ENCODE results near the gene LGALS9. TPM values are rescaled to one million over a fixed set of nuclear protein-coding genes. Genes with fewer than 3 reads are reported as not detected.

Gene LGALS9
- total and polyA plus RNA-seq, 2 experiments from 2014 or later = 3.2 to 4.1 TPM

DNA sequence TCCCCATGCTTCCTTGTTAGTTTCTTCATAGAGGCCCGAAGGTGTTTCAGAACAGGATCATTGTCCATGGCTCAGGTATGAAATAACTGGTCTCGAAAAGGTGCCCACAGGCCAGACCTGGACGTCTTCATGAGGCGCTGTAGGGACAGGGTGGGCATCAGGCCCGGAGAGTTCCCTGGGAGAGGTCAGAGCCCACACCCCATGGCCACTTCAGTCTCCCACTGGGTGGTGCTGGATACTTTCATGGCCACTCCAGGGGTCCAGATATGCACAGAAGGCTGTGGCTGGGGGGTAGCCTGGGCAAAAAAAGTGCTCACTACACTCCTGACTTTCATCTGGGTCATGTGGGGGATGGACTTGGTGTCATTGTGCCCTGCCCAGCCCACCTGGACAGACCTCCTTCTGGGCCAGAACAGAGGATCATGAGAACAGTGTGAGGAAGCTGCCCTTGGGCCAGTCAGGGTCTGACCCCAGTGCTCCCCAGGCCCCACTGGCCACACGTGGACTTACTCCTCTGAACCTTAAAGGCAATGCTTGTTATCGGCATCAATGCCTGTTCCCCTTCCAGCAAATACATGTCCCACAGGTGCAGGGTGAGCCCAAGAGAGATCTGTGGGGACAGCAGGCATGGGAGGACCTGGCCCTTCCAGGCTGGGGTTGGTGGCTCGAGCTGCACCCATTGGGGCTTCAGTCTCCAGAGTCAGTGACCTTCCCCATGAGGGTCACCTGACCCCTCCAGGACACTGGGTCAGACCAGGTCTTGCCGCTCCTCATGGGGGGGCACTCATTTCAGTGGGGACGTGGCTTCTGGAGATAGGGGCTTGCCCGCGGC, 36.9 kb downstream of the LGALS9 start:
- Histone ChIP-seq H3K36me3 (ENCODE audit: low read depth) (no peaks in the 10 kb centered on the region), H3K9me3 (ENCODE audit: low read depth) (no peaks in the 10 kb centered on the region), H3F3A (ENCODE audit: insufficient read depth) (no peaks in the 10 kb centered on the region), H3K9me2 (ENCODE audit: insufficient read depth) (no peaks in the 10 kb centered on the region), H3K27me3 (replicated peaks; ENCODE audit: insufficient read depth) (no peaks in the 10 kb centered on the region), H3K4me2 (ENCODE audit: unreplicated experiment) (no peak overlapping the region), H3K27ac (no peak overlapping the region), H3K9ac (no peak overlapping the region), H4K20me1 (ENCODE audit: insufficient read depth) (no peaks in the 10 kb centered on the region), H3K4me3 (no peak overlapping the region), H3K4me1 (ENCODE audit: insufficient read depth) (no peaks in the 10 kb centered on the region), H2AFZ (no peak overlapping the region), H3K79me2 (ENCODE audit: insufficient read depth) (no peaks in the 10 kb centered on the region)
- TF ChIP-seq EZH2phosphoT487 (IDR thresholded peaks at IDR 0.05; ENCODE audit: insufficient read depth, low read depth) (no peak), EZH2 (IDR thresholded peaks at IDR 0.05; ENCODE audit: insufficient read depth, poor library complexity, severe bottlenecking) (no peak)
- WGBS, 2 experiments (ENCODE audit: low coverage in 1 of 2, low lambda C conversion rate in 2 of 2, missing lambda C conversion rate in 2 of 2) = 50 to 52% methylated on average over 12 of the region's 12 CpGs
- DNase-seq = no peak
- in situ Hi-C loops (cut with MboI) = no loop called here

DNA sequence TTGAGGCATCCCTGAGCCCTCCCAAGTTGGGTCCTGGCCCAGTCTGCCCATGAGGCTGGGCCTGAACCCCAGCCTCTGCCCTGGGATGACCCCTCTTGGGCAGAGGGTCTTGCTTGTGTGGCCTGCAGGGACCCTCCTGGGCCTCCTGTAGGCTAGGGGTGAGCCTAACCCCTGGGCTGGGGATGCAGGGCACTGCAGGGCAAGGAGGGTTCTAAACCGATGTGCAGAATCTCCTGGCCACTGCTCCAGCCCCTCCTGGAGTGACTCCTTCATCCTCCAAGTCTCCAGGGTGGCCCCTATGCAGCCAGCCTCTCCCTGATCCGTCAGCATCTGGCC, 37.5 kb downstream of the LGALS9 start:
- in situ Hi-C loops (cut with MboI) = no loop called here
- no peaks in the 10 kb centered on the region for H3F3A ChIP-seq (ENCODE audit: insufficient read depth)
- no peaks in the 10 kb centered on the region for H3K36me3 ChIP-seq (ENCODE audit: low read depth)
- no peaks in the 10 kb centered on the region for H3K27me3 ChIP-seq (replicated peaks; ENCODE audit: insufficient read depth)
- H3K4me1 ChIP-seq (ENCODE audit: insufficient read depth) = no peaks in the 10 kb centered on the region
- no peak overlapping the region for H3K27ac ChIP-seq
- H4K20me1 ChIP-seq (ENCODE audit: insufficient read depth) = no peaks in the 10 kb centered on the region
- no peak for TF ChIP-seq EZH2 (IDR thresholded peaks at IDR 0.05; ENCODE audit: insufficient read depth, poor library complexity, severe bottlenecking)
- no peak for TF ChIP-seq EZH2phosphoT487 (IDR thresholded peaks at IDR 0.05; ENCODE audit: insufficient read depth, low read depth)
- 36 to 52% methylated on average over 2 of the region's 2 CpGs for WGBS, 2 experiments (ENCODE audit: low coverage in 1 of 2, low lambda C conversion rate in 2 of 2, missing lambda C conversion rate in 2 of 2)
- H3K9me2 ChIP-seq (ENCODE audit: insufficient read depth) = no peaks in the 10 kb centered on the region
- H3K9ac ChIP-seq = no peak overlapping the region
- no peak overlapping the region for H3K4me2 ChIP-seq (ENCODE audit: unreplicated experiment)
- H3K9me3 ChIP-seq (ENCODE audit: low read depth) = no peaks in the 10 kb centered on the region
- H3K79me2 ChIP-seq (ENCODE audit: insufficient read depth) = no peaks in the 10 kb centered on the region
- no peak for DNase-seq
- H2AFZ ChIP-seq = no peak overlapping the region
- no peak overlapping the region for H3K4me3 ChIP-seq

GRCh38 chr17:27669136-27669535, 38.1 kb downstream of the LGALS9 start:
- H3K79me2 ChIP-seq (ENCODE audit: insufficient read depth) = no peaks in the 10 kb centered on the region
- no peaks in the 10 kb centered on the region for H3K36me3 ChIP-seq (ENCODE audit: low read depth)
- no peaks in the 10 kb centered on the region for H3K9me3 ChIP-seq (ENCODE audit: low read depth)
- H3K27me3 ChIP-seq (replicated peaks; ENCODE audit: insufficient read depth) = no peaks in the 10 kb centered on the region
- no peak overlapping the region for H2AFZ ChIP-seq
- no peak overlapping the region for H3K27ac ChIP-seq
- no peak overlapping the region for H3K4me2 ChIP-seq (ENCODE audit: unreplicated experiment)
- TF ChIP-seq EZH2phosphoT487 (IDR thresholded peaks at IDR 0.05; ENCODE audit: insufficient read depth, low read depth) (no peak), EZH2 (IDR thresholded peaks at IDR 0.05; ENCODE audit: insufficient read depth, poor library complexity, severe bottlenecking) (no peak)
- no peaks in the 10 kb centered on the region for H3F3A ChIP-seq (ENCODE audit: insufficient read depth)
- DNase-seq = no peak
- no peaks in the 10 kb centered on the region for H4K20me1 ChIP-seq (ENCODE audit: insufficient read depth)
- in situ Hi-C loops (cut with MboI) = no loop called here
- no peak overlapping the region for H3K4me3 ChIP-seq
- no peaks in the 10 kb centered on the region for H3K4me1 ChIP-seq (ENCODE audit: insufficient read depth)
- WGBS, 2 experiments (ENCODE audit: low coverage in 1 of 2, low lambda C conversion rate in 2 of 2, missing lambda C conversion rate in 2 of 2) = 63 to 65% methylated on average over 7 of the region's 7 CpGs
- H3K9me2 ChIP-seq (ENCODE audit: insufficient read depth) = no peaks in the 10 kb centered on the region
- no peak overlapping the region for H3K9ac ChIP-seq

DNA sequence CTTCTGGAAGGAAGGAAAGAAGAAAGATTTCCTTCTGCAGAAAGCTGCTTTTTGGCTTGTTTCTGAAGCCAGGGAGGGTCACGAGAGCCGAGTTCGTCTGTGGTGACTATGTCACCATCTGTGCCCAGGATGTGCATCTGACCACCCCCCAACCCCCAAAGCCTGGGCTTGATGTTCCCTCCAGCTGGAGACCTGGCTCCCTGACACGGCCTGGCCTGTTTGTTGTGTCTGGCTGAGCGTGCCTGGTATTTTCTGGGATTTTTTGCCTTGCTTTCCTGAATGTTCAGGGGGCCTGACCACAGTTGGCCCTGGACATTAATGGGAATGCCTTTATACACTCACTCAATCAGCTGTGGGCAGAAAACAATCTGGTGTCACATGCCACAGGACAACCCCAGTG, 38.9 kb downstream of the LGALS9 start:
- no peak for DNase-seq
- in situ Hi-C loops (cut with MboI) = loop anchor here (10.0 kb wide), 1 partner anchor 65 kb away; no protein-coding TSS in a partner anchor
- WGBS, 2 experiments (ENCODE audit: low coverage in 1 of 2, low lambda C conversion rate in 2 of 2, missing lambda C conversion rate in 2 of 2) = 6 to 9% methylated on average over 5 of the region's 5 CpGs

More for the DNA sequence above, 38.9 kb downstream of the LGALS9 start:
- Histone ChIP-seq H3K4me1 (ENCODE audit: insufficient read depth) (no peaks in the 10 kb centered on the region), H3K9me2 (ENCODE audit: insufficient read depth) (no peaks in the 10 kb centered on the region), H3K36me3 (ENCODE audit: low read depth) (no peaks in the 10 kb centered on the region), H3K79me2 (ENCODE audit: insufficient read depth) (no peaks in the 10 kb centered on the region), H3K9me3 (ENCODE audit: low read depth) (no peaks in the 10 kb centered on the region), H3K9ac (no peak overlapping the region), H3K27me3 (replicated peaks; ENCODE audit: insufficient read depth) (no peaks in the 10 kb centered on the region), H2AFZ (no peak overlapping the region), H3K4me2 (ENCODE audit: unreplicated experiment) (no peak overlapping the region), H3K4me3 (no peak overlapping the region), H4K20me1 (ENCODE audit: insufficient read depth) (no peaks in the 10 kb centered on the region), H3F3A (ENCODE audit: insufficient read depth) (no peaks in the 10 kb centered on the region), H3K27ac (no peak overlapping the region)
- TF ChIP-seq EZH2 (IDR thresholded peaks at IDR 0.05; ENCODE audit: insufficient read depth, poor library complexity, severe bottlenecking) = no peak
- no peak for TF ChIP-seq EZH2phosphoT487 (IDR thresholded peaks at IDR 0.05; ENCODE audit: insufficient read depth, low read depth)
